ENCODE data around the gene RBM47.

DNA sequence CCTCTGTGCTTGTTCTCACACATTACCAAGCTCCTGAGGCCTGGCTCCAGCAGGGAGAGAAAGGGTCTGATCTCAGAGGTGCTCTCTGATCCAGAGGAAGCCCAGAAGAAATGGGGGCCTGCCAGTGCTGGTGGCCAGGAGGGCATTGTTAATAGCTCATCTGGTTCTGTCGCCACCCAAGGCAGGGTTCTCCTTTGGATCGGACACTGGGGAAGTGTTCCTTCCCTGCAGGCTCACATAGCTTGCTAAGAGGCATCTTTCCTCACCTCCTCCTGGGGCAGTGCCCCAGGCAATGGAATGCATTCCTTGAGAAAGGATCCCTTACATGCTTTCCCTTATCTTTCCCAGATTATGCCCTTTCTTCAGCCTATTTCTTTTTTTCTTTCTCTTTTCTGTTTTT lies 53.8 kb downstream of the RBM47 start:
- TF ChIP-seq, protein P1, sequence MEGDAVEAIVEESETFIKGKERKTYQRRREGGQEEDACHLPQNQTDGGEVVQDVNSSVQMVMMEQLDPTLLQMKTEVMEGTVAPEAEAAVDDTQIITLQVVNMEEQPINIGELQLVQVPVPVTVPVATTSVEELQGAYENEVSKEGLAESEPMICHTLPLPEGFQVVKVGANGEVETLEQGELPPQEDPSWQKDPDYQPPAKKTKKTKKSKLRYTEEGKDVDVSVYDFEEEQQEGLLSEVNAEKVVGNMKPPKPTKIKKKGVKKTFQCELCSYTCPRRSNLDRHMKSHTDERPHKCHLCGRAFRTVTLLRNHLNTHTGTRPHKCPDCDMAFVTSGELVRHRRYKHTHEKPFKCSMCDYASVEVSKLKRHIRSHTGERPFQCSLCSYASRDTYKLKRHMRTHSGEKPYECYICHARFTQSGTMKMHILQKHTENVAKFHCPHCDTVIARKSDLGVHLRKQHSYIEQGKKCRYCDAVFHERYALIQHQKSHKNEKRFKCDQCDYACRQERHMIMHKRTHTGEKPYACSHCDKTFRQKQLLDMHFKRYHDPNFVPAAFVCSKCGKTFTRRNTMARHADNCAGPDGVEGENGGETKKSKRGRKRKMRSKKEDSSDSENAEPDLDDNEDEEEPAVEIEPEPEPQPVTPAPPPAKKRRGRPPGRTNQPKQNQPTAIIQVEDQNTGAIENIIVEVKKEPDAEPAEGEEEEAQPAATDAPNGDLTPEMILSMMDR (IDR thresholded peaks at IDR 0.05), result no peak
- no peak for TF ChIP-seq POLR2A (IDR thresholded peaks at IDR 0.05)

All from Peyer's patch (tissue), 4 donors.